NCI-H2107 treated with DMSO at 0.1 percent for 48 hours (cell line): ENCODE results near the gene PTCH1.
A peak's percentile ranks its signal among the peaks of the same experiment; 100 is the strongest.

Experiments used
- DNase-seq: peaks from one replicate; lab custom pipeline; 2025; ENCODE audit not compliant: unreplicated experiment; lab: John Stamatoyannopoulos, UW

Gene PTCH1

DNA sequence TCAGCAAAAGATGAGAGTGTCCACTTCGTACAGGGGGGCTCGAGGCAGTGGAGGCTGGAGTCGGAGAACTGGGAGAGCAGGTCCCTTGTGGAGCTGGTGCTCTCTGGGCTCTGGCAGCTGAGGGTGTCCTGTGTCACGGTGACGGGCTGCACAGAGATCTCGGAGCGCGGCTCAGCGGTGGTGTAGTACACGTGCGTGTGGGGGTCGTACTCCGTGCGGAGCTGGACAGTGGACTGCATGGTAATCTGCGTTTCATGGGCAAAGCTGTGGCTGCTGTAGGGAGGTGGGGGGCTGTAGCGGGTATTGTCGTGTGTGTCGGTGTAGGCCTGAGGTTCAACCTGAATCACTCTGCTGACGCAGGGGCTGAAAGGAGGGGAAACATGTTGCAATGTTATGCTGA is 48.0 kb downstream of the PTCH1 start:
- DNase-seq: no peak

- no peak for DNase-seq
Observed at GRCh38 chr9:95465115-95465514, 51.7 kb downstream of the PTCH1 start.

DNA sequence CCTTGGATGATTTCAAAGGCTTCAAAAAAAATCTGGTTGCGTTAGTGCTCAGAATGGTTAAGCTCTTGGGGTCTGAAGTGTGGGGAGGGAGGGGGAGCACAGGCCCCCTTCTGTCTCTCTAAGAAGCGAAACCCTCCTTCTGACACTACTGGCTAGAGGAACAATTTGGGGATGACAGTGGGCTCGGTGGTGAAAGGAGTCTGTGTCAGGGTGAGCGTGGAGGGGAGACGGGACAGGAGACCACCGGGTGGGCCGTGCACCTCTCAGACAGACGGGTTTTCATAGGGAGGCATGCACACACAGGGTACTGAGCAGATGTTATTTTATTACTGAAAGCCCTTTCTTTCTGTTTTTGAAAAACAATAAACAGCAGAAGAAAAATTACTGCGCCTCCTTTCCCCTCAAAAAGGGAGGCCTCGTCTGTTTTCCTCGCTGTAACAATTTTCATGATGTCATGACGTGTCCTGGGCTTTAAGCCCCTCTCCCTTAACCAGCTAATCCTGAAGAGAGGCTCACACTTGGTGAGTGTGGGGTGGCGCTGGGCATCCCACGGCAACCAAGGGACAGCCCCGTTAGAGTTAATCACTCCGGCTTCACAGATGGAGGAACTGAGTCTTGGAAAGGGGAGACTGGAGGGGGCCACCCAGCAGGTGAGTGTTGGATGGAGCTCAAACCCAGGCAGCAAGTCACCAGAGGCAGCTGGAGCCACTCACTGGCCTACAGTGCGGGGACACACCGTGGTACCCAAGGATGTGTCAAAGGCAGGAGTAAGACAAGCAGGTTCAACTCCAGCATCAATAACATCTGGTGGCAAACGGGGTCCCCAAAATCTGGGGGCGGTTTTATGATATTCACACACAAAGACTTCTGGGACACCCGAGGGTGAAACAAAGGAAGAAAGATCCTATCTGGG is 53.4 kb downstream of the PTCH1 start:
- no peak for DNase-seq

GRCh38 chr9:95462249-95463147 is 54.3 kb downstream of the PTCH1 start:
- peak; percentile 95 for DNase-seq

GRCh38 chr9:95461448-95462248 is 55.1 kb downstream of the PTCH1 start:
- DNase-seq: no peak

DNA sequence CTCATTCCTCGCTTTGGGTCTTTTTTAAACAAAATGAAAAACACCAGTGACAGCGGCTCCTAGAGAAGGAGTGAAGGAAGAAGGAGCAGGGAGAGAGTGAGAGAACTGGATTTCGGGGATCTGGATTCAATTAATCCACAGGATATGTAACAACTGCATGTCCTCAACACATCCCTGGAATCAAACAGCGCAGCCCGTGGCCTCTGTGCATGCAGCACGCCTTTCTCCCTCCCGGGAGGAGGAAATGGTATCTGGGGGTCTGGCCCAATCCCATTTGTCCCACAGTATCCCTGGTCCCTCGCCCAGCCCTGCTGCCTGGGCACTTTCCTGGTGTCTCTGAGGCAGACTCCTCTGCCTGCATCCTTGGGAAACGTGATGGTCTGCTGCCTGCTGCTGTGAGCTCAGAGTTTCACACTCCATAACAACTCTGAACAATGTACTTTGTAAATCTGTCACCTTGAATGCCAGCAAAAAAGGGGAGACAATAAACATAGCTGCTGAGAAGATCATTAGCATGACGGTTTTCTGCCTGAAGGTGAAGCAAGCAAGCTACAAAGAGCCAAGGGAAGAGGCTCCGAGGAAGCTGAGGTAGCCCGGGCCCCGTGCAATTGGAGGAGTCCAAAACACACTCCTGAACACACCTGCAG is 56.1 kb downstream of the PTCH1 start:
- DNase-seq: no peak

DNA sequence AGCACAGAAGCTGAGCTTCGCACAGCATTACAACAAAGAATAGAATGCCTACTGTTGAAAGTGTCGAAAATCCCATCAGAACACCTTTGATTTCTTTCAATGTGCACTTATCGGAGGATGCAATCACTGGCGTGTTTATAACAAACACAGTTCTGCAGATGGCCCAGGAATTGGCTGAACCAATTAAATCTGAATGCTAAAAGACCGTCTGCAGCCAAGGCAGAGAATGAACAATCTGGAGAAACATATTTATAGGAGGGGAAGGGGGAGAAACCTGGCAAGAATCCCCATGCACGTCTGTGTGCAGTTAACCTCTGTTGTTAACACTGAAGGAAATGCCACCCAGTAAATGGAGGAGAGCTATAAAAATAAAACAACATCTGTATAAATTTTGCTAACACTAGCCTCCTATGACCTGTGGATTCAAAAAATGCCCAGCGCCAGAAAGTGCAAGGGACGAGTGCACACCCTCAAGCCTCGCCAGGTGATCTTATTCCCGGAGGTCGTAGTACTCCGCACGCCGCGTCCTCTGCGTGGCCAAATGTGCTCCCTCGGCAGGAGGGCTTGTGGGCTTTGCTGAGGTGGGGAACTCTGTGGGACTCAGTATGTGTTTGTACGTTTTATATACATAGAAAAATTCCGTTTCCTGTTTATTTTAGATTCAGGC is 56.8 kb downstream of the PTCH1 start:
- no peak for DNase-seq

GRCh38 chr9:95459178-95459577 is 57.6 kb downstream of the PTCH1 start:
- no peak for DNase-seq

DNA sequence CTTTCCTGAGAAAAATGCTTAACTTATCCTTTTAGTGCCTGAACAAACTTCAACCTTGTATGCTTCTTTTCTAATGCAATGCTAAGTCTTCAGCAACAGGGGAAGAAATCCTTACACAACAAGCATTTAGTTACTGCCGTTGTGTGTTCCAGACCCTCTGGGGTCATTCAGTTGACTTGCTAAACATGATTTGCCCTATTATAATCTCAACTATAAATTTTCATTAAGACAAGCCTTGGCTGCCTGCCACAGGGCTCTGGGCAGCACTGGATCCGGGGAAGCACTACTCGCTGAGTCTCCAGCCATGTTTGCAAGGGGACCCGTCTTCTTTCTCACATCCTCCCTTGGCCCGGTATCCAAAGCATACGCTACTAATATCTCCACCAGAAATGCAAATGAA is 58.1 kb downstream of the PTCH1 start:
- DNase-seq: no peak

DNA sequence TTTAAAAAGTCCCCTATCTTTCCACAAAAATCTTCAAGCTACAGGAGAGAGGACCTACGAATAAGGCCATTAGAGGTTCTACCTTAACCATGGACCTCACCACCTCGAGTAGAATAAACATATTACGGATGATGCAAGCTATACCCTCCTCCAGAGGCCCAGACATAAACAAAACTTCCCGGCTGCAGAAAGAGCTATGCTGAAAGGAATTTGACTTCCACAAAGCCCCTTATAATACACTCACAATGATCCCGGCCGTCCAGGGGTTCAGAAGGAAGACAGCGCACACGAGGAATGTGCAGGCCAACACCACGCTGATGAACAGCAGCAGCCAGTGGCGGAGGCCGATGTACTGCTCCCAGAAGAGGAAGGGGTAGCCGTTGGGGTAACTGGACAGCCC is 59.0 kb downstream of the PTCH1 start:
- no peak for DNase-seq

- no peak for DNase-seq
Observed at GRCh38 chr9:95455714-95456113, 61.1 kb downstream of the PTCH1 start.

DNA sequence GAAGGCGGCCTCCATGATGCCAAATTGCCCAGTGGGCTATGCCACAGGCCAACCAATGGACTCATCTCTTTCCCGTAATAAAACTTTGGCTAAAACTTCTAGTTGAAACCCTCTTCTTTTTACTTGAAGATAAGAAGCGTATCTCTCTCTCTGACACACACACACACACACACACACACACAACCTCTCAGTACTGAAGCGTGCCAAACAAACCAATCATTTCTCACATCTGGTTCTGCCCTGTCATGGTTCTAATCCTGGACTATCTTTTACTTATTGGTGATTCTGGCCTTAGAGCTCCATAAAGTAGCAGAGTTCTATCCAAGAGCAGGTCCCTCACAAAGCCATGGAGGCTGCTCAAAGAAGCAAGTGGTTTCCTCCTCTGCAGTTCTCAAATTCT is 64.6 kb downstream of the PTCH1 start:
- DNase-seq: no peak

GRCh38 chr9:95451065-95451426 is 65.7 kb downstream of the PTCH1 start:
- no peak for DNase-seq

GRCh38 chr9:95450171-95451064 is 66.4 kb downstream of the PTCH1 start:
- no peak for DNase-seq

GRCh38 chr9:95449016-95449415 is 67.8 kb downstream of the PTCH1 start:
- no peak for DNase-seq

- DNase-seq: no peak
Observed at GRCh38 chr9:95447660-95448420, 68.9 kb downstream of the PTCH1 start.

GRCh38 chr9:95446984-95447383 is 69.8 kb downstream of the PTCH1 start:
- no peak for DNase-seq

GRCh38 chr9:95446259-95446658 is 70.5 kb downstream of the PTCH1 start:
- no peak for DNase-seq
